ENCODE measurements around the gene FDX2. TPM values are rescaled to one million over a fixed set of nuclear protein-coding genes. Genes with fewer than 3 reads are reported as not detected.

The FDX2 gene
- polyA plus RNA-seq, 4 donors, result 15.1 to 22.9 (median 18.0) TPM

- Histone ChIP-seq H3K4me3 (ENCODE audit: low read depth in 1 of 3, low read length in 3 of 3) (no peak overlapping the region), H3K27ac (ENCODE audit: low read depth in 1 of 3, low read length in 2 of 3) (no peak overlapping the region), H3K27me3 (ENCODE audit: control insufficient read depth in 3 of 3, insufficient read depth in 3 of 3, low read length in 3 of 3) (no peaks in the 10 kb centered on the region), H3K36me3 (ENCODE audit: control insufficient read depth in 3 of 3, insufficient read depth in 2 of 3, low read depth in 1 of 3, low read length in 3 of 3) (peaks cover 0 to 25% (median 3%) of the 10 kb centered on the region in 3 donors), H3K9me3 (ENCODE audit: control insufficient read depth in 2 of 2, insufficient read depth in 1 of 2, low read depth in 1 of 2, low read length in 1 of 2) (no peaks in the 10 kb centered on the region), H3K4me1 (ENCODE audit: control insufficient read depth in 3 of 3, insufficient read depth in 2 of 3, low read depth in 1 of 3, low read length in 2 of 3) (no peaks in the 10 kb centered on the region)
- DNase-seq (no peak), FAIRE-seq (no peak)
- 79 to 83% (median 81%) methylated on average over 7 of the region's 7 CpGs for WGBS, 3 donors
Measured at GRCh38 chr19:10262771-10263170, 53.0 kb downstream of the FDX2 start.

- DNase-seq (no peak), FAIRE-seq (no peak)
- no peak overlapping the region for H3K27ac ChIP-seq (ENCODE audit: low read depth in 1 of 3, low read length in 2 of 3)
- no peaks in the 10 kb centered on the region for H3K4me1 ChIP-seq (ENCODE audit: control insufficient read depth in 3 of 3, insufficient read depth in 2 of 3, low read depth in 1 of 3, low read length in 2 of 3)
- WGBS, 3 donors, result 31 to 55% (median 39%) methylated on average over 8 of the region's 8 CpGs
- no peak overlapping the region for H3K4me3 ChIP-seq (ENCODE audit: low read depth in 1 of 3, low read length in 3 of 3)
- H3K9me3 ChIP-seq (ENCODE audit: control insufficient read depth in 2 of 2, insufficient read depth in 1 of 2, low read depth in 1 of 2, low read length in 1 of 2), result no peaks in the 10 kb centered on the region
- H3K27me3 ChIP-seq (ENCODE audit: control insufficient read depth in 3 of 3, insufficient read depth in 3 of 3, low read length in 3 of 3), result no peaks in the 10 kb centered on the region
- H3K36me3 ChIP-seq (ENCODE audit: control insufficient read depth in 3 of 3, insufficient read depth in 2 of 3, low read depth in 1 of 3, low read length in 3 of 3), result peaks cover 2 to 48% (median 8%) of the 10 kb centered on the region in 3 donors
Measured at GRCh38 chr19:10260141-10260584, 55.7 kb downstream of the FDX2 start.

Other genes with a start within 250 kb of the FDX2 start
- gene SHFL, start 229.7 kb downstream of the FDX2 start, polyA plus RNA-seq, result 10 to 100 TPM; 32.5 to 60.8 (median 37.0) TPM
- 1 to 10 TPM in 1 of 4 donors, under 1 TPM in 3; 0.45 to 8.7 (median 0.63) TPM for gene ANGPTL6, start 213.3 kb downstream of the FDX2 start, polyA plus RNA-seq
- 10 to 100 TPM; 26.2 to 48.3 (median 35.3) TPM for gene PPAN, start 209.7 kb downstream of the FDX2 start, polyA plus RNA-seq
- gene P2RY11, start 204.3 kb downstream of the FDX2 start, polyA plus RNA-seq, result 10 to 100 TPM in 2 of 4 donors, 1 to 10 TPM in 2; 3.8 to 14.6 (median 9.9) TPM
- gene EIF3G, start 196.1 kb downstream of the FDX2 start, polyA plus RNA-seq, result 100 to 1,000 TPM; 138 to 218 (median 213) TPM
- 10 to 100 TPM in 3 of 4 donors, 1 to 10 TPM in 1; 10.0 to 44.8 (median 22.9) TPM for gene DNMT1, start 121.1 kb downstream of the FDX2 start, polyA plus RNA-seq
- 1 to 10 TPM in 2 of 4 donors, under 1 TPM in 1, not detected in 1; 0.81 to 4.3 (median 3.2) TPM for gene S1PR2, start 84.7 kb downstream of the FDX2 start, polyA plus RNA-seq
- 10 to 100 TPM; 35.0 to 85.8 (median 48.0) TPM for gene MRPL4, start 63.8 kb downstream of the FDX2 start, polyA plus RNA-seq
- 10 to 100 TPM in 2 of 4 donors, 1 to 10 TPM in 2; 1.6 to 18.2 (median 11.5) TPM for gene ICAM1, start 44.9 kb downstream of the FDX2 start, polyA plus RNA-seq
- 1 to 10 TPM in 1 of 4 donors, under 1 TPM in 2, not detected in 1; 0.54 to 2.1 (median 0.58) TPM for gene ICAM4, start 29.1 kb downstream of the FDX2 start, polyA plus RNA-seq
- gene ICAM5, start 26.1 kb downstream of the FDX2 start, polyA plus RNA-seq, result under 1 TPM in 3 of 4 donors, not detected in 1; 0.10 to 0.54 (median 0.52) TPM
- gene ZGLP1, start 6.2 kb downstream of the FDX2 start, polyA plus RNA-seq, result 1 to 10 TPM; 5.8 to 9.5 (median 7.7) TPM
- gene RAVER1, start 17.5 kb upstream of the FDX2 start, polyA plus RNA-seq, result 10 to 100 TPM; 14.1 to 50.0 (median 21.1) TPM
- 10 to 100 TPM in 3 of 4 donors, 1 to 10 TPM in 1; 8.3 to 23.8 (median 16.0) TPM for gene ICAM3, start 23.6 kb upstream of the FDX2 start, polyA plus RNA-seq
- 100 to 1,000 TPM in 3 of 4 donors, 10 to 100 TPM in 1; 81.8 to 162 (median 124) TPM for gene TYK2, start 64.6 kb upstream of the FDX2 start, polyA plus RNA-seq
- gene CDC37, start 87.5 kb upstream of the FDX2 start, polyA plus RNA-seq, result 100 to 1,000 TPM; 128 to 202 (median 147) TPM
- 1 to 10 TPM in 3 of 4 donors, under 1 TPM in 1; 0.67 to 3.5 (median 2.0) TPM for gene PDE4A, start 104.5 kb upstream of the FDX2 start, polyA plus RNA-seq
- 10 to 100 TPM; 35.1 to 73.8 (median 56.4) TPM for gene KEAP1, start 187.3 kb upstream of the FDX2 start, polyA plus RNA-seq
- under 1 TPM in 2 of 4 donors, not detected in 2; 0.09 to 0.89 TPM for gene S1PR5, start 201.4 kb upstream of the FDX2 start, polyA plus RNA-seq
- 100 to 1,000 TPM in 2 of 4 donors, 10 to 100 TPM in 2; 24.0 to 181 (median 105) TPM for gene ATG4D, start 227.9 kb upstream of the FDX2 start, polyA plus RNA-seq
- 10 to 100 TPM; 14.8 to 21.2 (median 18.1) TPM for gene KRI1, start 250.0 kb upstream of the FDX2 start, polyA plus RNA-seq

Measured in small intestine (tissue), 7 donors.